HEK293 (cell line): ENCODE results near the gene TTLL11.

Experiments used
- CTCF ChIP-seq: fragments of 450-650 bp; formaldehyde crosslinking; IDR thresholded peaks from 2 replicates; pipeline ENCODE4 v1.5.1; 2016; ENCODE audit warnings: missing biosample characterization, missing genetic modification characterization
- GLIS2 ChIP-seq: fragments of 450-650 bp; formaldehyde crosslinking; IDR thresholded peaks from 2 replicates; pipeline ENCODE4 v1.5.1; 2016; ENCODE audit warnings: missing biosample characterization, missing genetic modification characterization
- PATZ1 ChIP-seq: fragments of 450-650 bp; formaldehyde crosslinking; IDR thresholded peaks from 2 replicates; pipeline ENCODE4 v1.5.1; 2016; ENCODE audit warnings: missing biosample characterization, missing genetic modification characterization
- ZNF768 ChIP-seq: fragments of 450-650 bp; formaldehyde crosslinking; IDR thresholded peaks from 2 replicates; pipeline ENCODE4 v1.5.1; 2018; ENCODE audit warnings: missing biosample characterization, mild to moderate bottlenecking, missing genetic modification characterization
- TF ChIP-seq, protein P1 (sequence below): fragments of 450-650 bp; formaldehyde crosslinking; IDR thresholded peaks from 2 replicates; pipeline ENCODE4 v1.5.1; 2016; ENCODE audit warnings: missing biosample characterization, missing genetic modification characterization, low read depth

DNA sequence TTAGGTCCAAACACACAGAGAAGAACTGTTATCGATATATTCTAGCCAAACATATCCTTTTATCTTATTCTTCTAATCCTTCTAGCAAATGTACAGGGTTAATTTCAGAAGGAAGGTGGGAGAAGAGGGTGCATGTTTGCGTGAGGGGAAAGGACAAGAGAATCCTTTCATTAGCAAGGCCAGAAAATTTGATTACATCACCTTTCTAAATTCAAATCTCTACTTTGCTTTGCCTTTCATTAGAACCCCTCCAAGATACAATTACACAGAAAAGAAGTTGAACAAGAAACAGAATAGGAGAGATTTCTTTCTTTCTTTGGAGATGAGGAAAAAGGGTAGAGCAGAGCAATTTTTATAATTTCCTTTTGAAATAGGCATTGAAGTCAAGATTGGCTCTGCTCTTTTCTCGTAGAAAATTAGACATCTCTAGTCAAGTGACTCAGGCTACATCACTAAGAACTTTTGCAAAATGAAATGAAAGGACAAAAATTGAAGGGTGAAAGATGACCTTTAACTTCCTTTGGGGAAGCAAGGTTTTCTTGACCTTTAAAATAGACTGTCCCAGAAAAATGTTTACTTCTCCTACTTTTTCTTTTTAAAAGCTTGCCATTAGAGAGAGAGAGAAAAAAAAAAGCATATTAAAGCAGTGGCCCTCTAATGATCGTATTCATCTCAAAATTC is 81.2 kb downstream of the TTLL11 start:
- TF ChIP-seq GLIS2 (no peak), ZNF768 (tag by site-specific recombination) (no peak), PATZ1 (tag by site-specific recombination) (no peak), CTCF (tag by site-specific recombination) (no peak)
- TF ChIP-seq, protein P1, sequence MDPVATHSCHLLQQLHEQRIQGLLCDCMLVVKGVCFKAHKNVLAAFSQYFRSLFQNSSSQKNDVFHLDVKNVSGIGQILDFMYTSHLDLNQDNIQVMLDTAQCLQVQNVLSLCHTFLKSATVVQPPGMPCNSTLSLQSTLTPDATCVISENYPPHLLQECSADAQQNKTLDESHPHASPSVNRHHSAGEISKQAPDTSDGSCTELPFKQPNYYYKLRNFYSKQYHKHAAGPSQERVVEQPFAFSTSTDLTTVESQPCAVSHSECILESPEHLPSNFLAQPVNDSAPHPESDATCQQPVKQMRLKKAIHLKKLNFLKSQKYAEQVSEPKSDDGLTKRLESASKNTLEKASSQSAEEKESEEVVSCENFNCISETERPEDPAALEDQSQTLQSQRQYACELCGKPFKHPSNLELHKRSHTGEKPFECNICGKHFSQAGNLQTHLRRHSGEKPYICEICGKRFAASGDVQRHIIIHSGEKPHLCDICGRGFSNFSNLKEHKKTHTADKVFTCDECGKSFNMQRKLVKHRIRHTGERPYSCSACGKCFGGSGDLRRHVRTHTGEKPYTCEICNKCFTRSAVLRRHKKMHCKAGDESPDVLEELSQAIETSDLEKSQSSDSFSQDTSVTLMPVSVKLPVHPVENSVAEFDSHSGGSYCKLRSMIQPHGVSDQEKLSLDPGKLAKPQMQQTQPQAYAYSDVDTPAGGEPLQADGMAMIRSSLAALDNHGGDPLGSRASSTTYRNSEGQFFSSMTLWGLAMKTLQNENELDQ (tag by site-specific recombination), result no peak
